HG03457 (cell line): ENCODE data around the gene PJVK.
"Not testable (repeated sequence)": the region's sequence is repeated elsewhere in the genome, so short reads cannot be mapped to it uniquely, and the experiment has no call there.

Source experiments
- ATAC-seq: cut with Tn5 transposase; IDR thresholded peaks from one replicate; pipeline ENCODE4 v1.9.1; 2021; ENCODE audit warnings: moderate number of reproducible peaks; ENCODE audit not compliant: unreplicated experiment

PJVK gene

GRCh38 chr2:178450774-178451525 is at the start of gene PJVK, which contains the start of gene PRKRA:
TSS of gene PJVK (plus strand) at chr2:178451378. CDS start at chr2:178453410, 2,032 bp downstream.
TSS of gene PRKRA (minus strand) at chr2:178451175. CDS start at chr2:178451030, 145 bp downstream.
- ATAC-seq: peak; percentile 81

GRCh38 chr2:178401994-178402437 is 49.2 kb upstream of the PJVK start:
- no peak for ATAC-seq

- peak; percentile 22 for ATAC-seq
These were observed 47.4 kb upstream of the PJVK start for GRCh38 chr2:178403671-178404306.

- ATAC-seq: peak; percentile 100
These were observed 46.8 kb upstream of the PJVK start for GRCh38 chr2:178404368-178404767.

GRCh38 chr2:178409261-178409660 is 41.9 kb upstream of the PJVK start:
- no peak for ATAC-seq

GRCh38 chr2:178412047-178412446 is 39.1 kb upstream of the PJVK start:
- ATAC-seq: no peak

GRCh38 chr2:178412453-178412852 is 38.7 kb upstream of the PJVK start:
- ATAC-seq: not testable (repeated sequence)

- peak; percentile 67 for ATAC-seq
These were observed 37.5 kb upstream of the PJVK start for GRCh38 chr2:178413472-178414265.

GRCh38 chr2:178414266-178415247 is 36.6 kb upstream of the PJVK start:
- peak; percentile 83 for ATAC-seq

GRCh38 chr2:178415979-178416378 is 35.2 kb upstream of the PJVK start:
- no peak for ATAC-seq

- no peak for ATAC-seq
These were observed 33.3 kb upstream of the PJVK start for GRCh38 chr2:178417916-178418315.

GRCh38 chr2:178418426-178418825 is 32.8 kb upstream of the PJVK start:
- no peak for ATAC-seq

GRCh38 chr2:178419123-178419522 is 32.1 kb upstream of the PJVK start:
- no peak for ATAC-seq

- no peak for ATAC-seq
These were observed 30.6 kb upstream of the PJVK start for GRCh38 chr2:178420463-178420999.

GRCh38 chr2:178422097-178422496 is 29.1 kb upstream of the PJVK start:
- ATAC-seq: no peak

- ATAC-seq: not testable (repeated sequence)
These were observed 27.4 kb upstream of the PJVK start for GRCh38 chr2:178423746-178424145.

GRCh38 chr2:178425255-178425827 is 25.8 kb upstream of the PJVK start:
- ATAC-seq: no peak

- no peak for ATAC-seq
These were observed 24.8 kb upstream of the PJVK start for GRCh38 chr2:178426388-178426787.

GRCh38 chr2:178427458-178427857 is 23.7 kb upstream of the PJVK start:
- no peak for ATAC-seq

GRCh38 chr2:178428396-178428806 is 22.8 kb upstream of the PJVK start:
- no peak for ATAC-seq
